ENCODE data around the gene HSPB6.

HSPB6 gene

GRCh38 chr19:35723671-35724070 is 33.2 kb downstream of the HSPB6 start:
- H3K27me3 ChIP-seq (replicated peaks; ENCODE audit: control insufficient read depth, insufficient read depth, low read length), result no peaks in the 10 kb centered on the region
- peaks cover 57% of the 10 kb centered on the region for H3K36me3 ChIP-seq (ENCODE audit: control insufficient read depth, insufficient read depth, low read length)
- TF ChIP-seq CTCF (IDR thresholded peaks at IDR 0.05; ENCODE audit: insufficient read depth, low read length, poor library complexity, severe bottlenecking), result no peak
- no peak for DNase-seq (ENCODE audit: extremely low read depth, insufficient read length)
- no peak overlapping the region for H3K4me3 ChIP-seq (replicated peaks; ENCODE audit: low read depth, low read length)

GRCh38 chr19:35722897-35723296 is 33.9 kb downstream of the HSPB6 start:
- no peak for TF ChIP-seq CTCF (IDR thresholded peaks at IDR 0.05; ENCODE audit: insufficient read depth, low read length, poor library complexity, severe bottlenecking)
- DNase-seq (ENCODE audit: extremely low read depth, insufficient read length), result no peak
- H3K36me3 ChIP-seq (ENCODE audit: control insufficient read depth, insufficient read depth, low read length), result peaks cover 53% of the 10 kb centered on the region
- no peaks in the 10 kb centered on the region for H3K27me3 ChIP-seq (replicated peaks; ENCODE audit: control insufficient read depth, insufficient read depth, low read length)
- no peak overlapping the region for H3K4me3 ChIP-seq (replicated peaks; ENCODE audit: low read depth, low read length)

GRCh38 chr19:35722461-35722860 is 34.4 kb downstream of the HSPB6 start:
- DNase-seq (ENCODE audit: extremely low read depth, insufficient read length), result no peak
- H3K4me3 ChIP-seq (replicated peaks; ENCODE audit: low read depth, low read length), result no peak overlapping the region
- no peak for TF ChIP-seq CTCF (IDR thresholded peaks at IDR 0.05; ENCODE audit: insufficient read depth, low read length, poor library complexity, severe bottlenecking)
- no peaks in the 10 kb centered on the region for H3K27me3 ChIP-seq (replicated peaks; ENCODE audit: control insufficient read depth, insufficient read depth, low read length)
- H3K36me3 ChIP-seq (ENCODE audit: control insufficient read depth, insufficient read depth, low read length), result peaks cover 50% of the 10 kb centered on the region

GRCh38 chr19:35721374-35721773 is 35.5 kb downstream of the HSPB6 start:
- no peak for TF ChIP-seq CTCF (IDR thresholded peaks at IDR 0.05; ENCODE audit: insufficient read depth, low read length, poor library complexity, severe bottlenecking)
- peaks cover 43% of the 10 kb centered on the region for H3K36me3 ChIP-seq (ENCODE audit: control insufficient read depth, insufficient read depth, low read length)
- no peaks in the 10 kb centered on the region for H3K27me3 ChIP-seq (replicated peaks; ENCODE audit: control insufficient read depth, insufficient read depth, low read length)

GRCh38 chr19:35720648-35721047 is 36.2 kb downstream of the HSPB6 start:
- Histone ChIP-seq H3K36me3 (ENCODE audit: control insufficient read depth, insufficient read depth, low read length) (peaks cover 39% of the 10 kb centered on the region), H3K4me3 (replicated peaks; ENCODE audit: low read depth, low read length) (no peak overlapping the region), H3K27me3 (replicated peaks; ENCODE audit: control insufficient read depth, insufficient read depth, low read length) (no peaks in the 10 kb centered on the region)
- no peak for TF ChIP-seq CTCF (IDR thresholded peaks at IDR 0.05; ENCODE audit: insufficient read depth, low read length, poor library complexity, severe bottlenecking)
- no peak for DNase-seq (ENCODE audit: extremely low read depth, insufficient read length)

More at GRCh38 chr19:35721374-35721773, 35.5 kb downstream of the HSPB6 start:
- DNase-seq (ENCODE audit: extremely low read depth, insufficient read length), result no peak
- no peak overlapping the region for H3K4me3 ChIP-seq (replicated peaks; ENCODE audit: low read depth, low read length)

GRCh38 chr19:35720163-35720524 is 36.7 kb downstream of the HSPB6 start:
- H3K4me3 ChIP-seq (replicated peaks; ENCODE audit: low read depth, low read length), result no peak overlapping the region
- peaks cover 39% of the 10 kb centered on the region for H3K36me3 ChIP-seq (ENCODE audit: control insufficient read depth, insufficient read depth, low read length)
- TF ChIP-seq CTCF (IDR thresholded peaks at IDR 0.05; ENCODE audit: insufficient read depth, low read length, poor library complexity, severe bottlenecking), result no peak

More at GRCh38 chr19:35720163-35720524, 36.7 kb downstream of the HSPB6 start:
- DNase-seq (ENCODE audit: extremely low read depth, insufficient read length), result no peak
- no peaks in the 10 kb centered on the region for H3K27me3 ChIP-seq (replicated peaks; ENCODE audit: control insufficient read depth, insufficient read depth, low read length)
